ENCODE measurements around the gene IL16.
"Not testable (repeated sequence)": the region's sequence is repeated elsewhere in the genome, so short reads cannot be mapped to it uniquely, and the experiment has no call there.

The IL16 gene

GRCh38 chr15:81196576-81197254, at the start of gene IL16:
Gene IL16 (plus strand): TSS chr15:81196879. CDS start chr15:81225400, 28,521 bp downstream.
- FAIRE-seq: no peak

- no peak for FAIRE-seq
These were observed 45.3 kb upstream of the IL16 start for GRCh38 chr15:81151389-81151788.

- no peak for FAIRE-seq
These were observed 44.3 kb upstream of the IL16 start for GRCh38 chr15:81152339-81152738.

- FAIRE-seq: no peak
These were observed 43.9 kb upstream of the IL16 start for GRCh38 chr15:81152799-81153198.

GRCh38 chr15:81155375-81156218, 41.1 kb upstream of the IL16 start:
- FAIRE-seq: no peak

- FAIRE-seq: no peak
These were observed 40.4 kb upstream of the IL16 start for GRCh38 chr15:81156324-81156723.

- no peak for FAIRE-seq
These were observed 39.3 kb upstream of the IL16 start for GRCh38 chr15:81157195-81157938.

- no peak for FAIRE-seq
These were observed 38.8 kb upstream of the IL16 start for GRCh38 chr15:81157939-81158223.

- FAIRE-seq: not testable (repeated sequence)
These were observed 38.1 kb upstream of the IL16 start for GRCh38 chr15:81158561-81158960.

- no peak for FAIRE-seq
These were observed 36.1 kb upstream of the IL16 start for GRCh38 chr15:81160312-81161159.

GRCh38 chr15:81161160-81161673, 35.5 kb upstream of the IL16 start:
- FAIRE-seq: no peak

- no peak for FAIRE-seq
These were observed 34.8 kb upstream of the IL16 start for GRCh38 chr15:81161851-81162250.

GRCh38 chr15:81163961-81164800, 32.5 kb upstream of the IL16 start:
- no peak for FAIRE-seq

GRCh38 chr15:81165535-81165934, 31.1 kb upstream of the IL16 start:
- no peak for FAIRE-seq

- FAIRE-seq: no peak
These were observed 29.9 kb upstream of the IL16 start for GRCh38 chr15:81166636-81167305.

GRCh38 chr15:81168131-81168526, 28.6 kb upstream of the IL16 start:
- FAIRE-seq: no peak

- FAIRE-seq: no peak
These were observed 28.0 kb upstream of the IL16 start for GRCh38 chr15:81168644-81169043.

- FAIRE-seq: no peak
These were observed 26.2 kb upstream of the IL16 start for GRCh38 chr15:81170511-81170910.

GRCh38 chr15:81171286-81171685, 25.4 kb upstream of the IL16 start:
- no peak for FAIRE-seq

GRCh38 chr15:81174125-81174791, 22.4 kb upstream of the IL16 start:
- no peak for FAIRE-seq
